ENCODE measurements around the gene ERGIC1.

The ERGIC1 gene

DNA sequence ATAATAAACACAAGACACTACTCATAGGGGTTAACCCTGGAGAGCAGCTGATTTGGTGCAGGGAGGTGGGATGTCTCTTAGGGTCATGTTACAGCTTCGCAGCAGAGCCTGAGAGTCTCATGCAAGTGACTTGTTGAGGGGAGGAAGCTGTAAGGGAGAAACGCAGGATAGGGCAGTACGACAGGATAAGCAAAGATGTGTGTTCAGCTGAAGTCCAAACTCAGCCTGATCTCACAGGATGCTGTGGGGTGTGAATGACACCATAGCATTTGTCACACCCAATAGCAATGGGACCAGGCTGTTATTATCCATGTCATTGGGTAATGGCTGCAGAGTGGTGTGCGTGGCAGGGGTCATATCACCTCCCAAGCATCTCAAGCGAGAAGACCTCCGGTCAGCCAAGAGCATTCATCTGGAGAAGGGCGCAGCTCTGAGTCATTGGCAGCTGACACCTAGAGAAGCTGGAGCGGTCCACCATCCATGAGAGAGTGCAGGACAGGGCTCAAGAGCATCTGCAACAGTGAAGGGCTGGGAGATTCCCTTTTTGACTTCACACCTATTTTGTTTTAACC, 76.0 kb downstream of the ERGIC1 start:
- DNase-seq (ENCODE audit: extremely low spot score, insufficient read length, low read depth) (peak; percentile 18), FAIRE-seq (peak; percentile 75)

DNA sequence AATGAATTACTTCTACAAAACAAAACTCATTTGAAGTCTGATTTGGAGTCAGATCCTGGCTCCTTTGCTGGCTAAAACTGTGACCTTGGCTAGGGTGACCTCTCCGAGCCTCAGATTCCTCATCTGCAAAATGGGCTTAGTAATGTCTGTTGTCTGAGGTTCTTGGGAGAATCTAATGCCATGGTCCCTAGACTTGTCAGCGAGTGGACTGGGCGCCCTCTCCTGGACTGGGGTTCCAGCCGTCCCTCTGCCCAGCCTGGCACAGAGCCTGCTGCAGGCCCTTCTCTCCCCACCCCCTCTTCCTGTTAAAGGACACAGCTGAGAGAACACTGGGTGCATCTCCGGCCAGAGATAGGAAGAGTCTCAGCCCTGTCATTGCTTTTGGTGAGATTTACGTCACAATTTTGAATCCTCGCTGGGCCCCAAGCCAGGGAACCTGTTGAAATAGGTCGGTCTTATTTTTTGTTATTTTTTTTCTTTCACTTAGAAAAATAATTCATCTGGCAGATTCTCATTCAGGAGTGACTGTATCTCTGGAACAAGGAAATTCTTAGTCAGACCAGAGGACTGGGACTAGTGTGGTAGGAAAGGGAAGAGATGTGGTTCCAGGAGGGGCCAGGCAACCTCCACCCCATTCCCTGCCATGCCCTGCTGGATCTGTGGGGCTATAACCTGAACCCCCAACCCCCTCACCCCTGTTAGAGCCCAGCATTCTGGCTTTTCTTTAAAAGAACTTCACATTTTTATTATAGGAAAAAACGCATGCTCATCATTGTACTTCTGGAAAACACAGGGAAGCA, 77.0 kb downstream of the ERGIC1 start:
- peak; percentile 23 for DNase-seq (ENCODE audit: extremely low spot score, insufficient read length, low read depth)

DNA sequence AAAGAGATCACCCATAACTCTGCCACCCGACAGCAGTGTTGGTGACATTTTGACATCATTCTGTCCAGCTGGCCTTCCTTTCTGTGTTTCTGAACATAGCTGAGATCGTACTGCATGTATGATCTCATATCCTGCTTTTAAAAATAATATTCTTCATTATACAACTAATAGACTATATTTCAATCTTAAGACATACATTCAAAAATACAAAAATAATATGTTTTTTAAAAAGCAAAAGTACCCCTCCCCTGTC, 77.5 kb downstream of the ERGIC1 start:
- DNase-seq (ENCODE audit: extremely low spot score, insufficient read length, low read depth): no peak
- FAIRE-seq: no peak

More for the DNA sequence above, 77.0 kb downstream of the ERGIC1 start:
- peak; percentile 87 for FAIRE-seq

DNA sequence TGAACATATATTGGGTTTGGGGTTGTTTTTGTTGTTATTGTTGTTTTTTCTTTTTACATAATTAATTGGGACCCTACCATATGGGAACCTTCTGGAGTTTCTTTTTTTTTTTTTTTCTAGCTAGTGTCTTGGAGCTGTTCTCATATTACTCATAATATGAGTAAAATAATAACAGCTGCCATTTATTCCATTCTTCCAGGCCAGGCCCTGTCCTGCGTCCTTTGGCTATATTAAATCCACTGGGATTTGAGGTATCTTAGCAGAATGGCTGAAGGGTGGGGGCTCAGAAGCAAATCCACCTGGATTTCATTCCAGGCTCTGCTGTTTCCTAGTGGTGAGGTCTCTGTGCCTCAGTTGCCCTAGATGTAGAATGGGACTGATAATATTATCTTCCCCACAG, 77.9 kb downstream of the ERGIC1 start:
- FAIRE-seq (no peak), DNase-seq (ENCODE audit: extremely low spot score, insufficient read length, low read depth) (no peak)

DNA sequence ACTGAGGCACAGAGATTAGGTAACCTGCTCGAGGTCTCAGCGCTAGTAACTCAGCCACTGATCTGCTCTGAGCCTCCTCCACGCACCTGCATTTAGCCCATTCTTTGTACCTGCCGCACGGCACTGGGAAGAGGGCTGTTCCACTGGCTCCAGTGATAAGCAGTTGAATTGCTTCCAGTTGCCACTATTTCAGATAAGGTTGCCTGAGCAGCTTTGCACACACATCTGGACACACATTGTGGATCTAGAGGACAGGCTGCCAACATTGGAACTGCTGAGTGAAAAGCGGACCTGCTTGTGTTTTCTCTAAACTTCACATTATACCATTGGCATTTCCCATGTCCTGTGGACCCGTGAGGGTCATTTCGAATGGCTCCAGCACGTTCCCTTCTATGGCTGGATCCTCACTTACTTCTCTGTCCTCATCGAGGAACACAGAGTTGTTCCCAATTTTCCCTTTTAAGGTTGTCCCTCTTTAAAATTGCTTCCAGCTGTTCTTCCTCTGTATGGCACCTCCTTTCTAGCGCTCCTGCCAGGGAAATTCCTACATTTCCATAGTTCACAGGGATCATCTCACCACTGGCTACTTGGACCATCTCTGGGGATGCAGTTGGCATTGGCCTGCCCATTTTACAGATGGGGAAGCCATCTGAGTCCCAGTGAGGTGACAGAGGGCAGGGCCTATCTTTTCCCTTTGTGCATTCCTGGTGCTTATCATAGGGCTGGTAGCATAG, 79.2 kb downstream of the ERGIC1 start:
- FAIRE-seq (no peak), DNase-seq (ENCODE audit: extremely low spot score, insufficient read length, low read depth) (no peak)

DNA sequence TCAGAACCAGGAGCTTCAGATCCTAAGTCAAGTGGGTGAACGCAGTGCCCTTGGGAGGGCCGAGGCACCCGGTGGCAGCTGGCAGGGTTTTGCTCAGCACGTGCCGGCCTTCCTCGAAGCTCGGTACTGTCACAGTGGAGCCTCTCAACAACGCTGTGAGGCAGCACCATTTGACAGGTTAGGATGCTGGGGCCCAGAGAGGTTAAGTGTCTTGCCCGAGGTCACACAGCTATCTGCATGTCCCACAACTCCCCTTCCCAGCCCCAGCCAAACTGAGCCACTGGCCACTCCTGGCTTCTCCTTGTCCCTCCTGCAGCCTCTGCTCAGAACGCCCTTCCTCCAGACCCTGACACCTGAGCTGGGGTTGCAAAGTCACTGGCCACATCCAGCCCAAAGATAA, 81.5 kb downstream of the ERGIC1 start:
- no peak for FAIRE-seq
- DNase-seq (ENCODE audit: extremely low spot score, insufficient read length, low read depth): no peak

DNA sequence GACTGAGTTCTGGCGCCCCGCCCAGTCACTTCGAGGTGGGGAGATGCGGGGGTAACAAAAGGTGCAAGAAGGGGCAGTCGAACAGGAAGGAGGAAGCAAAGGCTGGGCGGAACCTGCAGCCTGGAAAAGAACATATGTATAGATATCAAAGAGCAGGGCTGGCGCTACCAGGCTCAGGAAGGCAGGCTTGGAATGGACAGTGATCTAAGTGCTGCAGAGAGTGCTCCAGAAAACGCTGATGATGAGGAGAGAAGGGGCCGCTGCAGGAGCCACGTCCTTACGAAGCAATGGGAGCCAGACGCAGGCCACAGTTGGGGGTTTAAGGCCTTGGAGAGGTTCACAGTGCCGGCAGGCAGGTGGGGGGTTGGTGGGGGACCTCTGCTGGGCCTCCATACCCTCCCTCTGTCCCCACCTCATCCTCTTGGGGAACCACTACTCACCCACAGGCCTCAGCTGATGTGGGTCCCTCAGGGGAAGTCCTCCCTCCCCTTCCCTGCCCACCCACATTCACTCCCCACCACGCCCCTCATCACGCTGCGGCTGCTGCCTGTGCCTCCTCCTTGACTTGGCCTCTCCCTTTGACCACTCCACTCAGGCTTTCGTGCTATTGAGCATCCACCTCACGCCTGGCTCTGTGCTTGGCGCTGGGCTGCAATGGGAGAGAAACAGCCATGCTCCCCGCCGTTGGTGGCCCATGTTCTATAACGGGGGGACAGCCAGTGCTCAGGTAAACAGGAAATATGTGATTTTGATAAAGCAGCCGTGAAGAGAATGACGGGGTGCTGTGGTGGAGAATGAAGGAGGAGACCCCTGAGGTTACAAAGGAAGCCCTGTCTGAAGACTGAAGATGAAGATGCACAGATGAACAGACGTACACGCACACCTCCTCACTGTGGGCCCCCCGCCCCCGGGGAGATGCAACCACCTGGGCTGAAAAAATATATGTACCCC, 84.6 kb downstream of the ERGIC1 start:
- FAIRE-seq (no peak), DNase-seq (ENCODE audit: extremely low spot score, insufficient read length, low read depth) (no peak)

DNA sequence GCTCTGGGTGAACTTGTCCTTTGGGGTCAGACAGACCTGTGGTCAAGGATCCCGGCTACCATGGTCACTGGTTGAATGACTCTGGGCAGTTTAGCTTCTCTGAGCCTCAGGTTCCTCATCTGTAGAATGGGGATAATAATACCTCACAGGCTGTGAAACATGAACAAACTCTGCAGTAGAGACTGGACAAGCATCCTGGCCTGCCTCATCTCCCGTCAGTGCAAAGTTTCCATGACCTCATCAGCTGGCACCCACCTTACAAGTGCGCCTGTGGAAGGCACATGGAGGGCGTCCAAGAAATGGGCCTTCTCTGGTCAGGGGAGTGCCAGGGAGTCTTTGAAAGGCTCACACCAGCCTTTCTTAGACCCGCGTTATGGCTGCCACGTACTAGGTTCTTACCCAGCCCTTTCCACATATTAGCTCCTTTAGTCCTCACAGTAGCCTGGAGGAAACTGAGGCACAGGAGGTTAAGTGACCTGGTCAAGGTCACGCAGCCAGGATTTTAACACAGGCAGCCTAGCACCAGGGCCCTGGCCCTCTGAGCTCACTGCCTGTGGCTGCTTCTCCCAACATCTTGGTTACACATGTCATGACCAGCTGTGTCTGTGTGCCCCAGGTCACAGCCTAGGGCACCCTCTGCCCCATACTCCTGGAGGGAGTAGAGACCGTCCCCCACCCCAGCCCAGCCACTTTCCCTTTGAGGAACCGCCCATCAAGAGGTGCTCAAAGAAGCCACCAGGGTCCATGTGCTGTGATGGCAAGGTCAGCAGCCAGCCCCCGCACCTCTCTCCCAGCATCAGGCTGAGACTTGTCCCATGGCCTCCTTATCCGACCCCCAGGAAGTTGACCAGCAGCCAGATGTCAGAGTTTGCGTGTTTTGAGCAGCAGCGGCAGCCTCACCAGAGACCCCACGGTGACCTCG, 85.7 kb downstream of the ERGIC1 start:
- no peak for FAIRE-seq

DNA sequence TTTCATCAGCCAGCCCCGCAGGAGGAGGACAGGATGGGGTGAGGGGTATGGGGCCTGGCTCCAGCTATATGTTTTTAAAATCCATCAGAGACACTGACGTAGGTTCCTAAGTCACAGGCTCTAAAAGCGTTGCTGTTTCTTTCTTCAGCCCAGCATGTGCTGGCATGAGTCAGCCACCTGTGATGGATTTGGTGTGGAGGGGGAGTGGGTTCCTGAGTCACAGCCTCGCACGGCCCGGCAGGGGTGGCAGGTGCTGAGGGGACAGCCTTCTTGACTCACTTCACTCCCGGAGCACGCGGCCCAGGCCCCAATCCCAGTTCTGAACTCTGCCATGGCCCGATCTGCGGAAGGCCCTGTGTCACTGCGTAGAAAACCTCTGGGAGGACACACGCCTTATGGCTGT, 86.4 kb downstream of the ERGIC1 start:
- DNase-seq (ENCODE audit: extremely low spot score, insufficient read length, low read depth): no peak
- no peak for FAIRE-seq

More for the DNA sequence above, 85.7 kb downstream of the ERGIC1 start:
- no peak for DNase-seq (ENCODE audit: extremely low spot score, insufficient read length, low read depth)

DNA sequence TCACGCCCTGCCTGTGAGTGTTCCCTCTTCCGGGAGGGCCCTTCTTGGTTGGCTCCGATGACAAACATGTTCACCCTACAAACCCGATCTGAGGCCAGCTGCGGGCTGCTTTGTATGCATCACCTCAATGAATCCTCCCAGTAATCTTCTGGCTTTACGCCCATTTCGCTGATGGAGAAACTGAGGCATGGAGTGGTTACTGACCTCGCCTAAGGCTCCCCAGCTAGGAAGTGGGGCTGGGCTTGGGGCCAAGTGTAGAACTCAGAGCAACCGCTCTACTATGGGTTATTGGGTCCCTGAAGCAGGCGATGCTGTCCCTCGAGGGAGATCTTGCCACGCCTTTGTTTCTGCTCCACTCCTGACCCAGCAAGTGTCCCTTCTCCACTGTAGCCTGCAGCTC, 86.9 kb downstream of the ERGIC1 start:
- no peak for FAIRE-seq
- DNase-seq (ENCODE audit: extremely low spot score, insufficient read length, low read depth): no peak

DNA sequence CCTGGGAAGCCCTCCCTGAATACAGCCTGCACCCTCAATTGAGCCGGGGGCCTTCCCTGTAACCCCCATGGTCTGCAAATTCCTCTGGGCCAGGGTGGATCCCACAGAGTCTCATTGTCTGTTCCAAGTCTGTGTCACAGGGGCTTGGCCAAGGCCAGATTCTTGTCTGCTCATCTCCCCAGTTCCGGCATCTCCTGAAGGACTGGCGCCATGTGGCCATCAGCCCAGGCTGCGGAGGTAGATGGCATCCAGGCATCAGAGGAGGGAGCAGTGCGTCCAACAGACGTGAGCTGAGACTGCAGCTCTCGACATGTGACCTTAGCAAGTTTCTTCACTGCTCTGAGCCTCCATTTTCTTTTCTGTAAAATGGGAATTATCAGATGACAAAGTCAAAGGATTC, 87.9 kb downstream of the ERGIC1 start:
- FAIRE-seq: no peak

DNA sequence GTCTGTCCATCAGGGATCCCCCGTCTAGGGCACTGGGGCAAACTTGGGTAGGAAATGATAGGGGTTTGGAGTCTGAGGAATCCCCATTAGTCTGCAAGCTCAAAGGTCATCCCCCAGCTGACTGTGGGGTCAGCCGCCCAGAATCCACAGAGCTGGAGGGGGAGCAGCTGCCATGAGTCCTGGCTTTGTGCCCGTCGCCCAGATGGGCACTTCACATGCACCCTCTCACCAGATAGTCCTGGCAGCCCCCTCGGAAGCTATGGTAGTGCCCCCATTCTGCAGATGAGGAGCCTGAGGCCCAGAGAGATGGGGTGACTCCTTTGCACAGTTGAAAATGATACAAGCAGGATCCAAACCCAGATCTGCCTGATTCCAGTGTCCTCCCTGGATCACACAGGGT, 89.5 kb downstream of the ERGIC1 start:
- no peak for DNase-seq (ENCODE audit: extremely low spot score, insufficient read length, low read depth)
- FAIRE-seq: no peak

More for the DNA sequence above, 87.9 kb downstream of the ERGIC1 start:
- DNase-seq (ENCODE audit: extremely low spot score, insufficient read length, low read depth): no peak

DNA sequence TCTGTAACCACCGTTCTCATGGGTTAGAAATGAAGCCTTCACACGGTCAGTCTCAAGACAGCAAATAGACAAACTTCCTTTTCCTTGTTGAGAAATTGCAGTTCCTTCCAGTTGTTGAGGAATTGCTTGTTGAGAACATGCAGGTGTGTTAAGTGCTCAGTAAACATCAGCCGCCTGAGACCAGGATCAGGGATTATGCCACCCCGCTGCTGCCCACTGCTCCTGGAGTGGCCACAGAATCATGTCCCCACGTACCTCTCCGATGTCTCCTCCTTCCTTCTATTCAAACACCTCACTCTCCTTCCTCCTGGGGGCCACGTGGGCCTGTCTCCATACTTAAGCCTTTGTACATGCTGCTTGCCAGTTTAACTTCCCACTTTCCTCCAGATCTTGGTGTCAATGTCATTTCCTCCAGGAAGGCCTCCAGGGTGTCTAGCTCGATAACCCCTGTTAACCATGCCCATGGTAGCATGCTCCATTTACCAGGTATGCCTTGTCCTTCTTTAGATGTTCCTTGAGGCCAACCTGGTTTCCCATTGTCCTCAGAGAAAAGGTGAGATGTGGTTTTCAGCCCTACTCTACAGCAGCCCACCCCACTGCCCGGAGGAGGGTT, 91.4 kb downstream of the ERGIC1 start:
- FAIRE-seq (no peak), DNase-seq (ENCODE audit: extremely low spot score, insufficient read length, low read depth) (no peak)

DNA sequence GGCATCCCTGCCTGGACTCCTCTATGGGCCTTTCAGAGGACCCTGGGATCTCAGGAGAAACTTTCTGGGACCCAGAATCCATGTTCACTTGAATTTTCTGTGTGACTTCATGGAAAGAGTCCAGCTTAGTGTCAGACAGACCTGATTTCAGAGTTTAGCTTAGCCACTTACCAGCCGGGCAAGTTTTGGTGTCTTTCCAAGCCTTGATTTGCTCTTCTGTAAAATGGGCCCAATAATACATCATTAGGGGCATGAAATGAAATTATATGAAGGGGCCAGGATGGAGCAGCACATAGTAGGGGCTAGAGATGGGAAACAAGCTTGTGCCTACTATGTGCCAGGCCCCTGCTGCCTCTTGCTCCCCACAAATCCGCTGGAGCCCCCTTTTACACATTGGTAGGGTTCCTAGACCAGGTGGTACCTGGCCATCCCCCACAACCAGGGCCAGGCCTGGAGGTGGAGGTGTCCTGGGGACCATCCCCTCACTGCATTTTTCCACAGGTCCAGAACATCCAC, 92.0 kb downstream of the ERGIC1 start:
- DNase-seq (ENCODE audit: extremely low spot score, insufficient read length, low read depth) (no peak), FAIRE-seq (no peak)

DNA sequence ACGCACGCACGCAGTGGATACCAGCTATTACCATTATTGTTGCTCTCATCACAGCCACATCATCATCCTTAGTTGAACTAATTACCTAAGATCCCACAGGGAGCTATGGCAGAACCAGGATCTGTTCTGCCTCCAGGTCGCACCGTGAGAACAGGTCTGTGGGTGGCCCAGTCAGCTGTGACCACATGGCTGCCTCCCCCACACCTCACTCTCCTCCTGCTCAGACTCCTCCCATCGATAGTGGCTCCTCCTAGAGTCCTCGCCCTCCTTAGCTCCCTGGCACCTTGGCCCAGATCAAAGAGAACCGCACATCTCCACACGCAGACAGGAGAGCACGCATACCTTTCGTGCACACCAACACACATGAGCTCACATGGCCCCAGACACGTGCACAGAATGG, 92.7 kb downstream of the ERGIC1 start:
- FAIRE-seq (no peak), DNase-seq (ENCODE audit: extremely low spot score, insufficient read length, low read depth) (no peak)

DNA sequence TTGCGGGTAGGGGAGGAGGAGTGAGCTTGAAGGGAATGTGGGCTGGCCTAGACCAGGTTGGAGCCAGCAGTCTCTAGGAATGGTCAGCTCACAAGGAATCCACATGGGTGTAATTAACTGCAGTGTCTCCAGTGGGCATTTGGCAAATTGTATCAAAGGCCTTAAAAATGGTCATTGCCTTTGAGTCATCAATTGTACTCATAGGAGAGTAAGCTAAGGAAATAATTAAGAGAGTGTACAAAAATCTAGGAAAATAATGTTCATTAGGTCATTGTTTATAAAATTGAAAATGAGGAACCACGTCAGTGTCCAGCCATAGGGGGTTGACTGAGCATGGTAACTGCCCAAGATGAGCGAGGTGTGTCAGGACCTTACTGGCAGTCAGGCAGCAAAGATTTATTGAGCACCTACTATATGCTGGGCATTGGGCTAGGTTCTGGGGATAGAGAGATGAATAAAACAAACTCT, 95.4 kb downstream of the ERGIC1 start:
- FAIRE-seq (no peak), DNase-seq (ENCODE audit: extremely low spot score, insufficient read length, low read depth) (no peak)

DNA sequence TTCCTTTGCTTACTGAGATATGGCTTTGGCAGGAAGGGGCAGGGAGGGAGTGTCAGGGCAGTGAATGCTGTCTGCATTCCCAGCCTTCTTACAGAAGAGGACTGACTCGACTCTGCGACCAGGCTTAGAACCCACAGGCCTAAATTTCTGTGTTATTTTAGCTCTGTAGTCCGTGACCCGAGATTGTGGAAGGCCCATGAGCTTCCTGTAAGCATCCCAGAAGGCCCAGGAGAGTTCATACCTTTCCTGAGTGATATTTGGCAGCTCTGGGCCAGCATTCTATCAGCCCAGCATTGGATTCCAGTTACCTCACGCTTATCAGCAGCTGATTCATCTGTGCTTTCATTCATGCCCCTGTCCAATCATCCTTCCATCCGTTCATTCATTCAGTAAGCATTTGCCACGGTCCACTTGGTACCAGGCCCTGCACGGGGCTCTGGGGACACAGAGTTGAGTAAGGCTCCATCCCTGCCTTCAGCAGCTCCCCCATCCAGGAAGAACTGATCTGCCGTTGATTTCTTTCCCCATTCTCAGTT, 97.0 kb downstream of the ERGIC1 start:
- peak; percentile 41 for FAIRE-seq
- DNase-seq (ENCODE audit: extremely low spot score, insufficient read length, low read depth): no peak

DNA sequence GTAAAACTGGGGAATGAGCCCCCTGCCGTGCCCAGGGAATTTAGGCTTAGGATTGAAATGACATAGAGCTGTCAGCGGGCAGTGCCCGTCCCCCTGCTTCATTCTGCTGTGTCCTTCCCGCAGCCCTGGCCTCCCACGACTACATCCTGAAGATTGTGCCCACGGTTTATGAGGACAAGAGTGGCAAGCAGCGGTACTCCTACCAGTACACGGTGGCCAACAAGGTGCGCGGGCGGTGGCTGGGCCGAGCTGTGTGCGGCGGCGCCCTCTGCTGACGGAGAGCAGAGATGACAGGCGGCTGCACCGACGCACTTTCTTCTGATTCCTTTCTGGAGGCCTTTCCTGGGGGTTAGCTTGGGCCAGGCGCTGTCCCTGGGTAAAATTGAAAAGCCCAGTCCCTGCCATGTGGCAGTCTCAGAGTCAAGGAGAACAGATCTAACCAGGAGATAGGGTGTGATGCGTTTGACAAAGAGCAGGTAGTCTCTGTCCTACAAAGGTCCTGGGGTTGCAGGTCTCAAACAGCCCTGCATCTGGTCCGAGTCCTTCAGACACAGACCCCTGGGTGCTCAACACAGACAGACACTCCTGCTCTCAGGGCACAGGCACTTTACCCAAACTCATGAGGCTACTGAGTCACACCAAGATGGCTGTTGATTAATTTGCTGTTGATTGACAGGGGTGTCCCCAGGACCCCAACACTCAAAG, 98.4 kb downstream of the ERGIC1 start:
- FAIRE-seq: peak; percentile 76
- DNase-seq (ENCODE audit: extremely low spot score, insufficient read length, low read depth): peak; percentile 62
